Epithelial cell of proximal tubule (primary cell): ENCODE data around the gene NBAS. TPM values are rescaled to one million over a fixed set of nuclear protein-coding genes. Genes with fewer than 3 reads are reported as not detected.

Experiments used
- DNase-seq: peaks from one replicate; pipeline ENCODE4 v3.0.0-alpha.2; 2011; ENCODE audit warnings: low read depth
- H3K4me3 ChIP-seq: 2 replicates; pipeline ENCODE4 v1.5.1; 2011; ENCODE audit warnings: low read depth, mild to moderate bottlenecking, low read length
- total RNA-seq: library from RNA; depleted of rRNA; stranded (reverse); fragments of >200 nt; gene quantifications from 2 replicates; pipeline ENCODE4 v1.2.3, GENCODE V29; 2015
- TF ChIP-seq, protein P1 (sequence below): conservative IDR thresholded peaks from 2 replicates; pipeline ENCODE4 v1.5.1; 2012; ENCODE audit warnings: low read depth, mild to moderate bottlenecking, low read length

The NBAS gene
- total RNA-seq, 1 donor from 2014 or later: 48.4 TPM

DNA sequence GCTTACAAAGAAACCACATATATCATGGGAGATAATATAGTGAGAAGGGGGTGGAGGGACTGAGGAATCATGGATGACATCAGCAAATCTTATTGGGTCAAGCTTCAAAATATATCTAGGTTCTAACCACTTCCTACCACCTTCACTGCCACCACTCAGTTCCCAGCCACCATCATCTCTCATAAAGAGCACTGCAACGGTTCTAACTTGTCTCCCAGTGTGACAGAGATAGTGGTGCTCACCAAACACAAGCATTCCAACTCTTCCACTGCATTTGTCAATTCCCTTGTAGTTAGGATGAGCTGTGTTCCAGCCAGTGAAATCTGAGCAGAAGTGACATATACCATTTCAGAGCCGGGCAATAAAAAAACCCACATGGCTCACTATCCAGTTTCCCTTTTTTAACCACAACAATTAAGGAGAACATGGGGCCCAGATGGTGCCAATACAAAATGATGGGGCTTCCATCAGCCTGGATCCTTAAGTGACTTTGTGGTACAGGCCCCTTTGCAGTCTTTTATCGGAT lies 318.1 kb downstream of the NBAS start:
- H3K4me3 ChIP-seq: no peak overlapping the region
- TF ChIP-seq, protein P1, sequence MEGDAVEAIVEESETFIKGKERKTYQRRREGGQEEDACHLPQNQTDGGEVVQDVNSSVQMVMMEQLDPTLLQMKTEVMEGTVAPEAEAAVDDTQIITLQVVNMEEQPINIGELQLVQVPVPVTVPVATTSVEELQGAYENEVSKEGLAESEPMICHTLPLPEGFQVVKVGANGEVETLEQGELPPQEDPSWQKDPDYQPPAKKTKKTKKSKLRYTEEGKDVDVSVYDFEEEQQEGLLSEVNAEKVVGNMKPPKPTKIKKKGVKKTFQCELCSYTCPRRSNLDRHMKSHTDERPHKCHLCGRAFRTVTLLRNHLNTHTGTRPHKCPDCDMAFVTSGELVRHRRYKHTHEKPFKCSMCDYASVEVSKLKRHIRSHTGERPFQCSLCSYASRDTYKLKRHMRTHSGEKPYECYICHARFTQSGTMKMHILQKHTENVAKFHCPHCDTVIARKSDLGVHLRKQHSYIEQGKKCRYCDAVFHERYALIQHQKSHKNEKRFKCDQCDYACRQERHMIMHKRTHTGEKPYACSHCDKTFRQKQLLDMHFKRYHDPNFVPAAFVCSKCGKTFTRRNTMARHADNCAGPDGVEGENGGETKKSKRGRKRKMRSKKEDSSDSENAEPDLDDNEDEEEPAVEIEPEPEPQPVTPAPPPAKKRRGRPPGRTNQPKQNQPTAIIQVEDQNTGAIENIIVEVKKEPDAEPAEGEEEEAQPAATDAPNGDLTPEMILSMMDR: no peak
- DNase-seq: no peak

DNA sequence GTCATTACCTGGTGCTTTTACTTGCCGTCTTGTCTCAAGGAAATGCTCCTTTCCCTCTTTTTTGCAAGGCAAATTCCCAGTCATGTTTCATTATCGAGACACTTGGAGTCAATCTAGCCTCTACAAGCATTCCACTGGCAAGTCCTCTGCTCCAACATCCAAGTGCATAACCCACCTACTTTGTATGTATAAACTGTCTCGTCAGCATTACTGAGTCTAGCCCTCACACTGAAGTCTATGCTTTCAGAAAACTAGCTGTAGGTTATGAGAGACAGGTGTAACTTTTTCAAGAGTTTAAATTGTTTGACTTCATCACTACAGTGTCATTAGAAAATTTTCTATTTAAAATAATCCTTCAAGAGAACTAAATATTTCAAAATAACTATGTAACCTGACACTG lies 319.2 kb downstream of the NBAS start:
- no peak overlapping the region for H3K4me3 ChIP-seq
- DNase-seq: no peak
- TF ChIP-seq, protein P1: no peak

DNA sequence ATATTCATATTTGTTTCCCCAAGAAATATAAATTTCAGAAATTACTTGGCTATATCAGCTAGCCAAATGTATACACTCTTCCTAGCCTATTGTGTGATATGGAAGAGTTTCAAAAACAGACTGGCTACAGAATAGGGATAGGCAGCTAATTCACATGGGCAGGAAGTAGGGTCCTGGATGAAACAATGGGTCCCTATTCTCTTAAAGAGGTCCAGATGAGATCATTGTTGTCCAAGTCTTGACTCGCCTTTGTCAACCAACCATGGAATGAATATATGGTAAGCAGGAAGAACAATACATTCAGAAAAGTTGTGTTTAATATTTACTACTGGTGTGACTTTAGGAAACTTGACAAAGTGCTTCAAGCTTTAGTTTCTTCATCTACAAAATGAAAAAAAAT lies 319.9 kb downstream of the NBAS start:
- TF ChIP-seq, protein P1: no peak
- no peak for DNase-seq
- no peak overlapping the region for H3K4me3 ChIP-seq

DNA sequence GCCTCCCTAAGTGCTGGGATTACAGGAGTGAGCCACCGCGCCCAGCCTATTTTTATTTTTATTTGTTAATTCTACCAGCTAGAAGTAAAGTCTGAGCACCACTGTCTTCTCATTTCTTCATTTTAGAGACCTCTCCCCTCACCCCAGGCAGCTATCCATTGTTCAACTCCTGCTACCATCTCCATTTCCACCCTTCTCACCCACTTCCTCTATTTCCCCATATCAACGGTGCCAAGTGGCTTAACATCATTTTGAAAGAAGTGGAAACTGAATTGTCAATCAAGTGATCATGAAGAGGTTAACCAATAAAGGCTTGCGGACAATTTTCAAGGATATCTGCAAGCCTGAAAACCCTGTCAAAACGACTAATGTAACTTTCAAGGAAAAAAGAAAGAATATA lies 323.1 kb downstream of the NBAS start:
- H3K4me3 ChIP-seq: no peak overlapping the region
- TF ChIP-seq, protein P1: no peak
- no peak for DNase-seq

DNA sequence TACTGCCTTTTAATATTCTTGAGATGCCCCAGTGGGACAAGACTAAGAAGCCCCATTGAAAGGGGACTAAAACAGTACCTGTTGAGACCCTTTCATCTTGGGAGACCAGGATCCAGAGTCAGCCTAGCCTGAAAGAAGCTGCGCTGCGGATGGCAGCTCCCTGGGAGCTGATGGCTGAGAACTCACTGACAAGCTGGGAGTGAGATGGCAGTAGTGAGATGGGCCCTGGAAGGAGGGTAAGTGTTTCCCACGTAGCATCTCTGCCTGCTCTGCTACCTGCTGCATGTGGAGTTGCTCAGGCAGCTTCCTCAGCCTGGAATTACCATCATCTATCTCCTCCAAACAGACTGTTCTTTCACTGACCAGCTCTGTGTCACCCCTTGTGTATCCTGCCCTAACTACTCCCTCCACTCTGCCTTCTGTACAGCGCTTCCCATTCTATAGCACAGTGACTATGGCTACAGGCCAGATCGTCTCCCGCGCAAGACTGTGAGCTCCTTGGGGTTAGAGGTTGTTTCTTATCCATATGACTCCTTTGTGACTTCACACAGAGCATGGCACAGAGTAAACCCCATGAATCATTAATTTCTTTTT lies 330.4 kb downstream of the NBAS start:
- DNase-seq: no peak
- no peak overlapping the region for H3K4me3 ChIP-seq
- TF ChIP-seq, protein P1: no peak

DNA sequence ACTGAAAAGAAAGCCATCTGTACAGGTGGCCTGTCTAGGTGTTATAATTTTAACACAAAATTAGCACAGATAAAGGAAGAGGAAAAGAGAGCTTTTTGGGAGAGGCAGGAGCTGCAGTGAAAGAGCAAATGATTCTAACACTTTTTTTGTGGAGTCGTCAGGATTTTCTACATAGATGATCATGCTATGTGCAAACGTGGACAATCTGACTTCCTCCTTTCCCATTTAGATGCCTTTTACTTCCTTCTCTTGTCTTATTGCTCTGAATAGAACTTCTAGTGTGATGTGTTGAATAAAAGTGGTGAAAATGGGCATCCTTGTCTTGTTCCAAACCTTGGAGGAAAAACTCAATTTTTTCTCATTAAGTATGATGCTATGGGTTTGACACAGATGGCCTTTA lies 334.5 kb downstream of the NBAS start:
- H3K4me3 ChIP-seq: no peak overlapping the region
- no peak for DNase-seq
- TF ChIP-seq, protein P1: no peak

DNA sequence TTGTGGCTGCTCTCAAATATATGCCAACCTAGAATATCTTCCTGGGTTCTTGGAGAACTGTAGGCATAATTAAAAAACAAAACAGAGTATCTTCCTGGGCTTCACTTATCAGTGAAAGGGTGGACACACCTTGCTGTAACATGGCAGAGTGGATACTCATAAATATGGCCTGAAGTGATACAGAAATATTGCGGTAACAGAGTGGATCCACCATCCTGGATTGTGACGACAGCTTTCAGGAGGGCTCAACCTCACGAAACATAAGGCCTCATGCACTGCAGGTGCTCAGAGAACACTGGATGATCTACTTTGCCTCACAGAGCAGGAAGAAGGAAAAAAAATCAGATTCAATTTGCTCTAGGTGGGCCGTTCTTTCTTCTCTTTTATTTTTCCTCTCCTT lies 336.0 kb downstream of the NBAS start:
- TF ChIP-seq, protein P1: no peak
- H3K4me3 ChIP-seq: no peak overlapping the region
- DNase-seq: no peak
